Vagina (tissue), 2 donors: Measurements from ENCODE around the gene NPAS2. TPM values are rescaled to one million over a fixed set of nuclear protein-coding genes. Genes with fewer than 3 reads are reported as not detected.

Source experiments
- DNase-seq, 2 donors: peaks; one replicate each; pipeline ENCODE4 v3.0.0-alpha.2; 2017; ENCODE audit errors: extremely low spot score in 2 of 2
- H3K27ac ChIP-seq: fragments of 200-600 bp; sonication (generic); one replicate; pipeline ENCODE4 v1.5.1; 2019
- H3K27me3 ChIP-seq: fragments of 200-600 bp; sonication (generic); one replicate; pipeline ENCODE4 v1.5.1; 2019
- H3K36me3 ChIP-seq, 2 donors: fragments of 200-600 bp; sonication (generic); one replicate each; pipeline ENCODE4 v1.5.1; 2017 to 2019
- H3K4me1 ChIP-seq: fragments of 200-600 bp; sonication (generic); one replicate; pipeline ENCODE4 v1.5.1; 2019
- H3K4me3 ChIP-seq, 2 donors: fragments of 200-600 bp; sonication (generic); 1 replicate in 1 of 2; 2 replicates in 1 of 2; pipeline ENCODE4 v1.5.1; 2016 to 2019
- H3K9me3 ChIP-seq: fragments of 200-600 bp; sonication (generic); one replicate; pipeline ENCODE4 v1.5.1; 2019
- CTCF ChIP-seq, 3 experiments: fragments of 450-650 bp in 2 of 3; fragments of 200-600 bp in 1 of 3; sonication (generic) in 1 of 3; IDR thresholded peaks; one replicate each; pipeline ENCODE4 v1.5.1; 2017 to 2019; ENCODE audit warnings: antibody characterized with exemption in 3 of 3, mild to moderate bottlenecking in 2 of 3, moderate library complexity in 2 of 3
- POLR2A ChIP-seq, 2 donors: fragments of 450-650 bp; IDR thresholded peaks; one replicate each; pipeline ENCODE4 v1.6.1; 2017; ENCODE audit warnings: antibody characterized with exemption in 2 of 2, mild to moderate bottlenecking in 2 of 2, moderate library complexity in 2 of 2
- POLR2AphosphoS5 ChIP-seq, 2 donors: sonication (generic); formaldehyde crosslinking; IDR thresholded peaks; one replicate each; pipeline ENCODE4 v1.9.0; 2017; ENCODE audit warnings: antibody characterized with exemption in 2 of 2, mild to moderate bottlenecking in 2 of 2, low read depth in 1 of 2; ENCODE audit not compliant: insufficient read depth in 1 of 2
- intact Hi-C: fragments of 100-400 bp; cut with DNase I; formaldehyde crosslinking; loops from one replicate; pipeline ENCODE4 v1.15.1; 2023
- total RNA-seq: library from RNA; depleted of rRNA; stranded (reverse); fragments of >200 nt; gene quantifications from one replicate; pipeline ENCODE4 v1.2.3, GENCODE V29; 2016

Gene NPAS2
- total RNA-seq, 1 donor from 2014 or later, result 37.6 TPM

- peaks cover 0 to 53% of the 10 kb centered on the region in 2 donors for H3K36me3 ChIP-seq
- H3K4me3 ChIP-seq, result no peak overlapping the region
- intact Hi-C loops, result no loop called here
- H3K4me1 ChIP-seq, result no peaks in the 10 kb centered on the region
- no peaks in the 10 kb centered on the region for H3K27me3 ChIP-seq
- no peak for DNase-seq
- no peak overlapping the region for H3K27ac ChIP-seq
- no peak for TF ChIP-seq POLR2AphosphoS5 (IDR thresholded peaks at IDR 0.05; ENCODE audit: insufficient read depth in 1 of 2, low read depth in 1 of 2)
- no peak for TF ChIP-seq POLR2A (IDR thresholded peaks at IDR 0.05)
- TF ChIP-seq CTCF (IDR thresholded peaks at IDR 0.05), result no peak
- no peaks in the 10 kb centered on the region for H3K9me3 ChIP-seq
Measured at GRCh38 chr2:101037161-101037755, 217.3 kb downstream of the NPAS2 start.

- TF ChIP-seq POLR2AphosphoS5 (IDR thresholded peaks at IDR 0.05; ENCODE audit: insufficient read depth in 1 of 2, low read depth in 1 of 2), result no peak
- TF ChIP-seq CTCF (IDR thresholded peaks at IDR 0.05), result peak in 1 of 3 experiments; percentile 10
- Histone ChIP-seq H3K4me3 (no peak overlapping the region), H3K27me3 (no peaks in the 10 kb centered on the region), H3K4me1 (no peaks in the 10 kb centered on the region), H3K27ac (no peak overlapping the region), H3K9me3 (no peaks in the 10 kb centered on the region), H3K36me3 (peaks cover 0 to 39% of the 10 kb centered on the region in 2 donors)
- DNase-seq, result no peak
- intact Hi-C loops, result no loop called here
Measured at GRCh38 chr2:101038455-101039255, 218.7 kb downstream of the NPAS2 start.

- TF ChIP-seq POLR2AphosphoS5 (IDR thresholded peaks at IDR 0.05; ENCODE audit: insufficient read depth in 1 of 2, low read depth in 1 of 2) (no peak), POLR2A (IDR thresholded peaks at IDR 0.05) (no peak), CTCF (IDR thresholded peaks at IDR 0.05) (no peak)
- H3K36me3 ChIP-seq, result peaks cover 0 to 35% of the 10 kb centered on the region in 2 donors
- H3K27ac ChIP-seq, result no peak overlapping the region
- no peaks in the 10 kb centered on the region for H3K27me3 ChIP-seq
- no peaks in the 10 kb centered on the region for H3K9me3 ChIP-seq
- intact Hi-C loops, result no loop called here
- DNase-seq, result no peak
- H3K4me3 ChIP-seq, result no peak overlapping the region
- H3K4me1 ChIP-seq, result no peaks in the 10 kb centered on the region
Measured at GRCh38 chr2:101040072-101040471, 220.1 kb downstream of the NPAS2 start.

GRCh38 chr2:101040761-101041160 is 220.8 kb downstream of the NPAS2 start:
- Histone ChIP-seq H3K27me3 (no peaks in the 10 kb centered on the region), H3K27ac (no peak overlapping the region), H3K36me3 (peaks cover 0 to 28% of the 10 kb centered on the region in 2 donors), H3K9me3 (no peaks in the 10 kb centered on the region), H3K4me3 (no peak overlapping the region), H3K4me1 (no peaks in the 10 kb centered on the region)
- DNase-seq, result no peak
- no peak for TF ChIP-seq CTCF (IDR thresholded peaks at IDR 0.05)
- TF ChIP-seq POLR2AphosphoS5 (IDR thresholded peaks at IDR 0.05; ENCODE audit: insufficient read depth in 1 of 2, low read depth in 1 of 2), result no peak
- no peak for TF ChIP-seq POLR2A (IDR thresholded peaks at IDR 0.05)
- intact Hi-C loops, result no loop called here

GRCh38 chr2:101041413-101041812 is 221.5 kb downstream of the NPAS2 start:
- H3K9me3 ChIP-seq, result no peaks in the 10 kb centered on the region
- no peak overlapping the region for H3K27ac ChIP-seq
- H3K36me3 ChIP-seq, result peaks cover 0 to 23% of the 10 kb centered on the region in 2 donors
- DNase-seq, result no peak
- intact Hi-C loops, result no loop called here
- TF ChIP-seq POLR2A (IDR thresholded peaks at IDR 0.05) (no peak), POLR2AphosphoS5 (IDR thresholded peaks at IDR 0.05; ENCODE audit: insufficient read depth in 1 of 2, low read depth in 1 of 2) (no peak), CTCF (IDR thresholded peaks at IDR 0.05) (no peak)
- no peak overlapping the region for H3K4me3 ChIP-seq
- no peaks in the 10 kb centered on the region for H3K4me1 ChIP-seq
- H3K27me3 ChIP-seq, result no peaks in the 10 kb centered on the region
